Mucosa of gallbladder (tissue), 1 donor: ENCODE data around the gene STMN3. TPM values are rescaled to one million over a fixed set of nuclear protein-coding genes. Genes with fewer than 3 reads are reported as not detected.

Experiments
- DNase-seq: peaks from one replicate; pipeline ENCODE4 v3.0.0-alpha.2; 2020; ENCODE audit warnings: low spot score
- total RNA-seq: library from RNA; stranded (reverse); gene quantifications from one replicate; pipeline ENCODE4 v1.2.1, GENCODE V29; 2021
- donor health status: DM: no; HTN: no; CAD: no.

Gene STMN3
- total RNA-seq, 1 donor from 2014 or later, result 11.1 TPM

GRCh38 chr20:63692436-63693082, 39.3 kb upstream of the STMN3 start:
- no peak for DNase-seq

GRCh38 chr20:63691711-63692435, 38.6 kb upstream of the STMN3 start:
- DNase-seq, result no peak

DNA sequence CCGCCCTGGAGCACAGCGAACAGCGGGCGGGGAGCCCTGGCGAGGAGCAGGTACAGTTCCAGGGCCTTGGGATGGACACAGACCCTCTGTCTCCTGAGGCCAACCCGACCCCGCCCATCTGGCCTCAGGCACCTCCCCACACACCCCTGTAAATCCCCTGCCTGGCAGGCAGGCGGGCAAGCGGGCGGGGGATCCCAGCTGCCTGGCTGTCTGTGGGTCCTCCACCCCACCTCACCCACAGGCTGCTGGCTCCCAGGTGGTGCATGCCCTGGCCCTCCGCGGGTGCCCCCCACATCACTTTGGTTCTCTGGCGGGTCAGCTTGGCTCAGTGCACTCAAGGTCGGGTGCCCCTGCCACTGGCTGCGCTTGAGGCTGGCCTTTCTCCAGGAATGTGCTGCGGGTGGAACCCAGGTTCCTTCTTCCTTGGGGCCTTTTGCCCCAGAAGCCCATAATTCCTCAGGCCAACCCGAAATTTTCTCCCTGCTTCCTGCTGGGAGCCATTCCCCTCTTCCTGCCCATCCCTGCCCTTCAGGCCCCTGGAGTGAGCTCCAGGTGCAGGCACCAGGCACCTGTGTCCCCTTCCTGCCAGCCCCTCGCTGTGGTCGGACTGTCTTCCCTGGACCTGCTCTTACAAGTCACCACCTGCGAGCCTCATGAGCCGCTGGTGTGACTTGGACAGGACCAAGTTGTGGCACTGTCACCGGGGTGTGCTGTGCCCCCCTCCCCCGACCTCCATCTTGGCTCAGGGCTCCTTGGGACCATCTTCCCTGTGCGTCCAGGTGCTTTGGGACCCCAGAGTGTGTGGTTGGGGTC, 37.9 kb upstream of the STMN3 start:
- no peak for DNase-seq

DNA sequence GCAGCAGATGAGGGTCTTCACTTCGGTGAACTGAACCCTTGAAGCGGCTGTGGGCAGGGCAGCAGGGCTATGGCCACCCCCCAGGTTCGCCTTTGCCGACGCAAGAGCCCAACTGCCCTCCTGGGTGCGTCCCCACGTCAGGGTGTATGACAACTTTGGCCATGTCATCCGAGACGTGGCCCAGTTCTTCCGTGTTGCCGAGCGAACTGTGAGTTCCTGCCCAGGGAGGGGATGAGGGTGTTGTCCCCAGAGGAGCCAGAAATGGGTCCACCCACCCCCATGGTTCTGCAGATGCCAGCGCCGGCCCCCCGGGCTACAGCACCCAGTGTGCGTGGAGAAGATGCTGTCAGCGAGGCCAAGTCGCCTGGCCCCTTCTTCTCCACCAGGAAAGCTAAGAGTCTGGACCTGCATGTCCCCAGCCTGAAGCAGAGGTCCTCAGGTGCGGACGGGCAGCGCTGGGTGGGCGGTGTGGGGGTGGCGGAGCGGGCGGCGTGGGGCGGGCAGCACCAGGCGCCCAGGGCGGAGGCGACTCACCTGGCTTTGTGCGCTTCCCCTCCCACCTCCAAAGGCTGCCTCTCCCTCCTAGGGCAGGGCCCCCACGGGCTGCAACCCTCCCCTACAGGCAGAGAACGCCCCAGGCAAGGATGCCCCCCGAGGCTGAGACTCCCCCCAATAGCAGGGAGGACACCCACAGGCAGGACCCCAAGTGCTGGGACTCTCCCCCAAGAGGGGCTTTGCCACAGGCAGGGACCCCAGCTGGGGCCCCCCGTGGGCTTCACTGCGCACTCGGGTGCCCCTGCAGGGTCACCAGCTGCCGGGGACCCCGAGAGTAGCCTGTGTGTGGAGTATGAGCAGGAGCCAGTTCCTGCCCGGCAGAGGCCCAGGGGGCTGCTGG, 37.0 kb upstream of the STMN3 start:
- no peak for DNase-seq

GRCh38 chr20:63689046-63690002, 36.1 kb upstream of the STMN3 start:
- DNase-seq, result no peak

DNA sequence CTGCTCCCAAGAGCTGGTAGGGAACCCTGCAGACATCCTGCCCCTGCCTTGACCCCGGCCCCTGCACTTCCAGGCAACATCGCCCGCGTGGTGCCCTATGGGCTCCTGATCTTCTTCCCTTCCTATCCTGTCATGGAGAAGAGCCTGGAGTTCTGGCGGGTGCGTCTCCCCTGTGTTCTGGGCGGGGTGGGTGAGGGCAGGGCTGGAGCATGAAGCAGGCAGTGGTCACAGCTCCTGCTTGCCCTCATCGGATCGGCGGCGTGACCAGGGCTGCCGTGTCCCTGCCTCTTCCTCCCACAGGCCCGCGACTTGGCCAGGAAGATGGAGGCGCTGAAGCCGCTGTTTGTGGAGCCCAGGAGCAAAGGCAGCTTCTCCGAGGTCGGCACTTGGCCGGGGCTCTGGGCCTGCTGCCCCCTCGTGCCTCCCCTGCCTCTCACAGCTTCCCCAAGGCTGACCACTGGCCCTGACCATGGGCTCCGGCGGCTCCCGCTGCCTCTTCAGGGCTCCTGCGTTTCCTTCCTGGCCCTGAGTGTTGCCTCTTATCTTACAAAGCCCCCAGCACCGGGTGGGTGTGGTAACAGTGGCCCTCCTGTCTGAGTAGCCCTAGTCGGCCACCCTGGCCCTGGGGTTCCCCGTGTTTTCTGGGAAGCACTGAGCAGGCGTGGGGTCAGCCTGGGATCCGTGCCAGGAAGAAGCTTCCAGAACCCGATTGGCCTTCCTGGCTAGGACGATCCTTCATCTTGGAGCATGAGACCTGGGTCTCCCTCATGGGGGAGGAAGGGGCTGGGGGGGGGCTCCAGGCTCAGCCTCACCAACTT, 35.2 kb upstream of the STMN3 start:
- no peak for DNase-seq

- DNase-seq, result no peak
These were observed 34.4 kb upstream of the STMN3 start for GRCh38 chr20:63687419-63688178.

DNA sequence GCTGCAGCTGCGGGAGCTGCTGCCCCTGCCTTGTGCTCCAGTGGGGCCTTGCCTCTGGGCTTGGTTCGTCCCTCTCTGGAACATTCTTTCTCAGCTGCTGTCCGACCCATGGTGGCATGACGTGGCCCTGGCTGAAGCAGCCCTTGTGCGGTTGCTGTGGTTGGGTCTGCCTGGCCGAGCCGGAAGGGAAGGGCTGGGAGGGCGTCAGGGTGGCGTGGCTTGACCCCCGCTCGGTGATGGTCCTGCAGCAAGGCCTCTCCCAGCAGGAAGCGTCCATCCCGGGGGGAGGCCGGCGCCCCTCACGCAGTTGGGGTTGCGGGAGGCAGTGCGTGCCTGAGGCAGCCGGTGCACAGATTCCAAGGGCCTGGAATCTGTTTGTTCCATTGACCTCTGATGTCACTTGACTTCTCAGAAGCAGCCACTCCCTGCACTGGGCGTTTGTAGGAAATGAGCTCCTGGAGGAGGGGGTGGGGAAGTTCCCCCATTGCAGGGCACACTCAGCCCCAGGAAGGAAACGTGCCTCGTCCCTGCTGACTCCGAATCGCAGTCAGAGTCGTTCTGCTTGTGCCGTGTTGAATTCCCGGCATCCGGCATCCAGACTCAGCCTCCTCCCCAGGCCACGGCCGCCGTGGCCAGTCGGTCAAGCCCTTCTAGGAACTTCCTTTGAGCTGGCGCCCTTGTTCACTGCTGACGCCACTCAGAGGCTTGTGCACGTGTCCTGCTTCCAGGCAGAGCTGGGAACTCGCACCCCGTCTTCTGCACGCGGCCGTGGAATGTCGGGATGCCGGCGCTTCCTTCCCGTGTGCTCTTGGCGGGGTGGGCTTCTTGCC, 33.5 kb upstream of the STMN3 start:
- peak; percentile 73 for DNase-seq

DNA sequence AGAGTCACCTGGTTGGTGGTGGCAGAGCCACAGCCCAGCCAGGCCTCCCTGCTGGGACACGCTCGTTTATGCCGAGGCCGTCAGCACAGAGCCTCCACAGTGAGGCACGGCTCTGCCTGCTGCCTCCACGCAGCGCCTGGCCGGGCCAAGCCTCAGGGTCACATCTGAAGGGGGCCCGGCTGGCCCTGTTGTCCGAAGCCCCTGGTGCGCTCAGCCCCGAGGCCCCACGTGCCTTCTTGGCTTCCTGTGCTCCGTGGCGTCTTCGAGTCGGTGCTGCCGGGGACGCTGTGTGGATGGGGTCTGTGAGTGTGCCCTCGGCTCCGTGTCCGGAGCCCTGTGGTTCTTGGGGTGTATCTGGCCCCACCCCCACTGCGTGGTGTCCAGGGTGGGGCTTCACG, 32.9 kb upstream of the STMN3 start:
- DNase-seq, result no peak

- DNase-seq, result no peak
These were observed 32.2 kb upstream of the STMN3 start for GRCh38 chr20:63685269-63686026.

DNA sequence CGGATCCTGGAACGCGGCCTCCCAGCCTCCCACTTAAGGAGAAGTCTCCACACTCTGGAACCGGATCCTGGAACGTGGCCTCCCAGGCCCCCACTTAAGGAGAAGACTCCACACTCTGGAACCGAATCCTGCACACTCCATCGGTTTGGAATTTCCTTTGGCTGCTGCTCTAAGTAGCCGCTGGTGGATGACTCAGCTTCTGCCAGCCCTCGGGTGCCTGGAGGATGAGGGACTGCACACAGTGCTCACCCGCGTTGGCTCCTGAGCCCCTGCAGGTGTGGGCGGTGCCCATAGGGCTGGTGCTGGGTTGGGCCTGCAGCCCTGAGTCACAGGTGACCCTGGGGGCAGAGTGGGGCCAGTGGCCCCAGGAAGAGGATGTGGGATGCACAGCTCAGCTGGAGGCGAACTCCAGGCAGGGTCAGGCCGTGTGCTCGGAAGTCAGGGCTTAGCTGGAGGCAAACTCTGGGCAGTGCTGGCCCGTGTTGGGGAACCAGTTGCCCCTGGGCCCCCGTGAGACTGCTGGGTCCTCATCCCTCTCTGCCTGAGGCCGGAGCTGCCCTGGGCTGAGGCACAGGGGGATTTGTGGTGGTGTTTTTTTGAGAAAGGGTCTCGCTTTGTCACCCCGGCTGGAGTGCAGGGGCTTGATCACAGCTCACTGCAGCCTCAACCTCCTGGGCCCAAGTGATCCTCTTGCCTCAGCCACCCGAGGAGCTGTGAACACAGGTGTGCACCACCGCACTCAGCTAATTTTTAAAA, 29.3 kb upstream of the STMN3 start:
- DNase-seq, result peak; percentile 74

DNA sequence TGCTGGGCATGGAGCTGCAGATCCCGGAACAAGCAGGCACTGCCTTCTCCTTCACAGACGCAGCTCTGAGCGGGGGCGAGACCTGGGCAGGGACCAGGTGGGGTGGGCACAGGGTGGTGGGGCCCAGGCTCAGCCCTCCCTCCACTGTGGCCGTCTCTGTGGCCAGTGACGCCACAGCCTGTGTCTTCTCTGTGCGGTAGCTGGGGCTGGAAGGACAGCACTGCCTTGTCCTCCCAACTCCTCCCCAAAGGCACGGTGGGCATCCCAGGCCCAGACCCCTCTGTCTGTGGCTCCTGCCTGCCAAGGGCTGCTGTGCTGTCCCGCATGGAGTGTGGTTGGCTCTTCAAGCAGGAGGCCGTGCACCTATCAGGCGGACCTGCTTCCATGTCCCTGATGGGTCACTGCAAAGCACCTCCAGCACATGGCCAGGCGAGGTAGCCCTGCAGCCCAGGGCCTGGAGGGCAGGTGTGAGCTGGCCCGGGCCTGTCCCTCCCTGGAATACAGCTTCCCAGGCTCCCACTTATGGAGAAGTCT, 28.5 kb upstream of the STMN3 start:
- DNase-seq, result no peak

DNA sequence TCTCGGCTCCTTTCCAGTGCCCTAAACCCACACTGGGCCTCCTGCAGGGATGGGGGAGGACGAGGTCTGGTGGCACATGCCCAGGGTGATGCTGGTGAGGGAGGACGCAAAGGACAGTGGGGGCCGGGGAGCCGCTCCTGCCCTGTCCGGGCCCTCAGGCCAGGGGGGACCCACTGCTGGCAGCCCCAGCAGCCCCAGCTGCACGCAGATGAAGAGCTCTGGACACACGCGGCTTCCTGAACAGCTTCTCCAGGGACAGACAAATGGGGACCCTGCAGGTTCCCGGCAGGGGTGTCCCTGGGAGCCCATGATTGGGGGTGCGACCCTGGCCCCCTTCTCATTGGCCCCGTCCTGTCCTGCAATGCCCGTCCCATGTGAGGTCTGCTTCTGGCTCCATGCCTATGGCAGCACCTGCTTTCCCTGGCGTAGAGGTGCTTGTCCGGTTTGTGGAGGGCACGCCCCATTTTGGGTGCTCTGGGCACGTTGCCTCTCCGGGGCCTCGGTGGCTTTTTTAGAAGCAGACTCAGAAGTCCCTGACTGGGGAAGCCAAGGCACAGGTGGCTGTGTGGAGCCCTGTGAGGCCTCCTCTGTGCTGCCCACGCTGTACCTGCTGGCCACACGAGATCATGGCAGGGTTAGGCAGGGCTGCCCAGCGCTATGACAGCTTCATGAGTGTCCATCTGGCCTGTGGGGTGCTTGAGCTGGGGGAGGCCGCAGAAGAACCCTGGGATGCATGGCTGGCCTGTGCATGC, 27.8 kb upstream of the STMN3 start:
- no peak for DNase-seq

- no peak for DNase-seq
These were observed 27.2 kb upstream of the STMN3 start for GRCh38 chr20:63680427-63680826.

- no peak for DNase-seq
These were observed 26.6 kb upstream of the STMN3 start for GRCh38 chr20:63679799-63680305.
